NCI-H226 (cell line): ENCODE data around the gene KCNE4.
"Not testable (repeated sequence)": the region's sequence is repeated elsewhere in the genome, so short reads cannot be mapped to it uniquely, and the experiment has no call there.

Experiments
- DNase-seq: peaks from one replicate; pipeline ENCODE4 v3.0.0-alpha.2; 2015

Gene KCNE4

DNA sequence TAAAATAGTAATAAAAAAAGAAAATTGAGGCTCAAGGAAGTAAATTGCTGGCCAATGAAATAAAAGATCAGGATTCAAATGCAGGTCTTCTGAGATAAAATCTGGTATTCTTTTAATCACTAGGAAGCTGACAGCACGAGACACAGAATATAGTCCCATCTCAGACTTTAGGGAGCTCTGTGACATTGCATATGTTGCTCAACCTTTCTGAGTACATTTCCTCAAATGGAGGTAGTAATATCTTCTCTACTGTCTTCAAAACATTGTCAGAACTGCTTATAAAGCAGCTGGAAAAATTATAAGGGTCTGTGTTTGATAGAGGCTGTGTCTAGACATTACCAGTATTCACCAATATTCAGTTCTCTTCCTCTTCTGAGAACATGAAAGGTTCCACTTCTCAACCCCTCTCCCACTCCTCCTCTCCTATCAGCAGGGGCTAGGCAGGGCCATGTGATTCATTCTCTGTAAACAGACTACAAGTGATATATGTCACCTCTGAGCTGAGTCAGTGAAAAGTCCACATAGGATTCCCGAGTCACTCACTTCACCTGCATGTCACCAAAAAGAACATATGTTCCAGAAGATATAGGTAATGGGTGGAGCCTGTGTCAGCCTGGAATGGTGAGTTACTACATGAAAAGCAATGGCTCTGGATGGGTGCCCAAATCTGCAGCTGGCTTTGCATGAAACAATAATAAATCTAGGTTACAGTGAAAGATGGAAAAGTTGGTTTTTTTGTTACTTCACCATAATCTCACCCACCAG, 7.1 kb downstream of the KCNE4 start:
- no peak for DNase-seq

DNA sequence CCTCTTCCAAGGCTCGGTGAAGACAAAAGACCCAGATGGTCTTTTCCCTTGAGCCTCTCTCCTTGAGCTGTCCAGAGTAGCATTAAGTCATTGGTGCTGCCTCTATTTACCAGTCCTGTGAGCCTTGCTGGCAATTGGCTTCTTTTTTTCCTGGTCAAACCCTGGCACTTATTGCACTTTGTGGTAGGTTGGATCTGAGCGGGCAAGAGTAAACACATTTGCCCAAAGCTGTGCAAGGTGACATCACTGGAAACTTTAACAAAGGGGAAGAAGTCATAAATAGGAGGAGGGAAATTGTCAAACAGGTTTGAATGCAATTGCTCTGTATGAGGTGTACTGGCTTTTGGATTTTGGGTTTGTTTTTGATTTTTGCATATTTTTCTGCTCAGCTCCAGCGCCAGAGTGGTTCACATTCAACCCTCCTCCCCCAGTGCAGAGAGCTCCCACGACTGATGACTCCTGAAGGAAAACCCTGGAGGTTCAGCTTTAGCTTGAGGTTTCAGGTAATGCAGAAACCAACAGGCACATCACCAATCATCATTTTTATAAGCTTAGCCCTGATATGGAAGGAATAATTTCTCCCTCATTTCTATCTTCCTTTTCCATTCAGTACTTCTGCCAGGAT, 8.3 kb downstream of the KCNE4 start:
- no peak for DNase-seq

DNA sequence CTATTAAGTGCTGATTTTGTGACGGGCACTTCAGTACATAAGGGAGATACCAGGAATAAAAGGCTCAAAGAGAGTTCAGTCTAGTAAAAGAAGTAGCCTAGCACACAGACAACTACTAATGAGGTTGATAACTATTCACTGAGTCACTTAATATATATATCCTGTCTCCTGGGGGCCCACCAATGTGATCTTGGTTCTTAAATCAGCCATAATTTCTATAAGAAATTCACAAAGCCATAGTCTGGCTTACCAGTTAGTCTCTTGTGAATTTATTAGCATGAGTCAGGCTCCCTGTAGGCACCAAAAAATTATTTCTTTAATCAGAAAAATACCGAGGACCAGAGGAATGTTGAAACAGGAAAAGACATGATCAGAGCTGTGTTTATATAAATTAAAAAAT, 10.4 kb downstream of the KCNE4 start:
- DNase-seq = no peak

DNA sequence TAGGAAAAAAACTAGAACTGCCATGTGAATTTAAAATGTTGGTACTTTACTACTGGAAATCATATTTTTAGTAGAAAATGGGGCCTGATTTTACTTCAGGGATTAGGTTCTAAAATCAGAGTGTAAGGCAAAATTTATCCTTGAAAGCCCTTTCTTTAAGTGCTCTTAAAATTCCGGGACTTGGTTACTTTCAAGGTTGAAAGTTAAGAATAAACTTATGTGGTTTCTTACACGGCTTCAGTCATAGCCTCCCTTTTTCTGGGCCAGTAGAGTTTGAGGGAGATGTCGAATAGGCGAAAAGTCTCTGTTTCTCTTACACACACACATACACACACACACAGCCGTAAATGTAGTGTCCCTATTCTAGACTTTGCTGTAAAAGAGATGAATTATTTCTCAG, 13.1 kb downstream of the KCNE4 start:
- DNase-seq = no peak

DNA sequence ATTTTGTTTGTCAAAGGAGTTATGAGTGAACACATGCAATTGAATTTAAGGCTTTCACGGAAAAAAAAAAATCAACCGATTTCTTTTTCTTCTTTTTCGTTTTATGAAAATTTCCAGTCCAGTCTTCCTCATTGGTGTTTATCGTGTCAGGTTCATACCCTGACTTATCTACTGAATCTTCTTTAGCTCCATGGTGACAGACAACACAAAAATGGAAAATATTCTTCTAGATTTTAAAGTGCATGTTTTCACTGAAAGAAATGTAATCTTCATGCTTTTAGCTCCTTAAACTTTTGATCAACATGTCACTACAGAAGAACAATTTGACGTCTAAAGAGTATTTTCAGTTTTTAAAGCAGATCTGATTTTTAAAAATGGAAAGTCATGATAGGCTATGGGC, 14.7 kb downstream of the KCNE4 start:
- DNase-seq = no peak

DNA sequence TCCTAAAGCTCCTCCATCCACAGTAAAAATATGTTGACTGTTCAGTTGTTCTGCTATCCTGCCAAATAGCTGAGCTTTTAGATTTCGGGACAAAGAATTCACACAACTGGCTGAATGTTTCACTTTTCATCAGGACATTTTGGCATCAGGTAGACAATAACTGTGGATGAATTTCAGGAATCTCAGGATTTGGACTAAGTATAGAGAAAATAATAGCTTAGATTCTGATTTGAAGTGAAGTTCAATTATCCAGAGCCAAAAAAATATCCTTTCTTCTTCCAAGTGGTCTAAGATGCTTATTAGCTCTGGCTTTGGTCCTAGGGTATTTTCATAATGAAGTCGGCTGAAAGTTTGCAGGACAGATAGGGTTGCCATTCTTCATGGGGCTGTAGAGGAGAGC, 16.1 kb downstream of the KCNE4 start:
- DNase-seq = no peak

DNA sequence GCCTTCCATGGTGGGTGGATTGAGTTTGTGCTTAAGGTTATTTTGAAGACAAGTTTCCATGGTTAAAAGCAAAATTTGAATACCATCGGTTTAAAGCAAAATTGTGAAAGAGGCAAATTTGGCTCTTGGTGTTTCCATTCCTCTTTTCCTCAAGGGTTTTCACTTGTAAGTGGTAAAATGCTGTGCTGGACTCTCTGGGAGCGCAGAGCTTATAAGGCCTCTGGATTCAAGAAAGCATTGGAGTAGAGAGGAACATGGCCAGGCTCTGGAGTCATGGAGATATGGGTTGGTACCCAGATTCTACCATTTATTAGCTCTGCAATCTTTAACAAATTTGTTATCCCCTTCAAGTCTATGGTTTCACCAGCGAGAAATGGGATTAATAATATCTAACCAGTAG, 17.5 kb downstream of the KCNE4 start:
- no peak for DNase-seq

DNA sequence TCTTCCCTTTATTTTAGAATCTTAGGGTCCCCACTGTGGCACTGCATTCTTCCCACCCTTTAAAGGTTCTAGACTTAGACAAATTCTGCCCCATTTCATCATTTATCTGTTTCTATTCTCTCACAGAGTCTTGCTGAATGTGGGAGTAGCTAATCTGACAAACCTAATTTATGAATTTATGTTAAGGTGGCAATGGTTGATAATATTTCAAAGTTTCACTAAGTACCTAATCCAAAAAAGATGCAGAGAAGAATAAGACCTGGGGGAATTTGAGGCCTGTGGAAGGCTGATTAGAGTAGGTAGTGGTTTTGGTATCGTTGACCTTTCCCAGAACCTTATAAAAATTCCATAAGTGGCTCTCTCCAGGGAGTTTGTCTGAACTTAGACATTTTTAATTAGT, 18.0 kb downstream of the KCNE4 start:
- no peak for DNase-seq

DNA sequence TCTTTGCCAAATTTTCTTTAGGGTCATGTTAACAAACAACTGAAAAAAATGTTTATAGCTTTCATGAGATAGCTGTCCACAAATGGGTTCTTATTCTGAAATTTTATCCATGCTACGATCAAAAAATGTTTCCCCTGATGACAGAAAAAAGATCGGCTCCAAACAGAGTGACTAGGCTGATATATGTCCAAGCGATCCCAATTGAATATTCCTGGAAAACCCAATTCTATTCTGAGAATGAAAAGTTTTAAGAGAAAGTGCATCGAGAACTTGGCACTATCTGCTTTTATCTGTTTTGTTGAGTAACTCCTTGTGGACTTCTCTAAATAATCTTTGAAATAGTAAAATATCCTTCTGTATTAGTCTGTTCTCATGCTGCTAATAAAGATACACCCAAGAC, 19.1 kb downstream of the KCNE4 start:
- no peak for DNase-seq

DNA sequence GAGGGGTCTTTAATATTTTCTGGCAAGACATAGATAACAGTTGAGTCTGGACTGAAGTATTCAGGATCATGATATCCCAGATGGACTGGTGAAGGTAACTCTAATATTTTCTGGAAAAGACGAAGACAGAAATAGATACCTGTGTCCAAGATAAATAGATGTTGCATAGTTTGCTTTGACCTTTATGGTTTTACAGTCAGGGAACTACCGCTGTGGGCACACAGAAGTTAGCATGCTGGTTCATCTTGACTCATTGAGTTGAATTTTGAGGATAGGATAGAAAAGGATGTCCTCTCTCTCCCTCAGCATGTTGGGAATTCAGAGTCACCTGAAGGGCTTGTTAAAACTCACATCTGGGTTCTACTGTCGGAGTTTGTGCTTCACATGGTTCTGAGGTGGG, 20.8 kb downstream of the KCNE4 start:
- DNase-seq = no peak

DNA sequence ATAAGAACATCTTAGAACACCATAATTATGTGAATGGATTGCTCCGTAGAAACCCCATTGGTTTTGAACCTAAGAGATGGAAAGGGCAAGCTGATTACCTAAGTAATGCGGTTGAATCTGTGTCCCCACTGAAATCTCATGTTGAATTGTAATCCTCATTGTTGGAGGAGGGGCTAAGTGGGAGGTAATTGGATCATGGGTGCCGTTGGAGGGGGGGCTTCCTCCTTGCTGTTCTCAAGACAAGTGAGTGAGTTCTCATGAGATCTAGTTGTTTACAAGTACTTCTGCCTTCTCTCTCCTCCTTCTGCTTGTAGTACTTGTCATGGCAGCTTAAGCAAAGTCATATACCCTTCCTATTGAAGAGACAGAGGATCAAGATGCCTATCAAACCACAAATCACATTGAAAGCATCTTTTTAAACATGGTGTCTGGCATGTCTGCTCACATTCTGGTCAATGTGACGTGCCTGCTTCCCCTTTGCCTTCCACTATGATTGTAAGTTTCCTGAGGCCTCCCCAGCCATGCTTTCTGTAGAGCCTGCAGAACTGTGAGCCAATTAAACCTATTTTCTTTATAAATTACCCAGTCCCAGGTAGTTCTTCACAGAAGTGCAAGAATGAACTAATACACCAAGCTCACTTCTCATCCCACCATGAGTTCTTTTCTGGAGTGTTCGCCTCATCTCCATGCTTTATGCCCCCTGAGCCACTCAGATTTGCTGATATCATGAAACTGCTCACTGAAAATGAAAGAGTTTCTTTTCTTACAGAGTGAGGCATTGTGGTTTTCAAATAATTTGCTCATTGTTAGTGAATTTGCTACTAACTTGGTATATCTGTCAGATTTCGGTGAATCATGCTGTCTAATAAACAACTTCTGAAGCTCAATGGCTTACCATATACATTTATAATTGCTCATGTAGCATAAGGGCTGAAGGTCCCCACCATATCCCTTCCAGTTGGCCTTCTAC, 23.6 kb downstream of the KCNE4 start:
- DNase-seq = no peak

DNA sequence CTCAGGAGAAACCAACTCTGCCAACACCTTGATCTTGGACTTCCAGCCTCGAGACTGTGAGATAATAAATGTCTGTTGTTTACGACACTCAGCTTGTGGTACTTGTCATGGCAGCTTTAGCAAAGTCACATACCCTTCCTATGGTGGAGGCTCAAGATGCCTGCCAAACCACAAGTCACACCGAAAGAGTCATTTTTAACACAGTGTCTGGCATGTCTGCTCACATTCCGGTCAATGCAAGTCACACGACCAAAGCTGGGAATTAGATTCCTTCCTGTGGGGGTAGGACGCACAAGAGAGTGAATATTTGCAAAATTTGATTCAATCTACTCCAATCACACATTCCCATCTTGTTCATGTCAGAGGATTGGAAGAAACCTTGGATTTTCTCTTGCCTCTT, 24.6 kb downstream of the KCNE4 start:
- DNase-seq = no peak

DNA sequence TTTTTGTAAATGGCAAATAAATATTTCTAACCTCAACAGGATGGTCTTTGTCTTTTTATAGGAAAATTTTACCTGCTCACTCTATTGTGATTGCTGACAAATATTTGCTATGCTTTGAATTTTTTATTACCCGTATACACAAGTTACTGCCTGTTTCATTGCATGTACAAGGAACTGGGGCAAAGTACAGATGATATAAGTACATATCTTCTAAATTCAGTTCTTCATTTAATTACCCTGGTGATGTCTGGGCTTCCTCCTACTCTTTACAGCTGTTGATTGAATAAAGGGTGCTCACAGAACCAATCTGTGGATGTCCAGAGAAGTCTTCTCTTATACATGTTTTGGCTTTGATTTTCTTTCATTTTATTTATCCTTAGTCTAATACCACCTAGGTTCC, 26.5 kb downstream of the KCNE4 start:
- DNase-seq = no peak

DNA sequence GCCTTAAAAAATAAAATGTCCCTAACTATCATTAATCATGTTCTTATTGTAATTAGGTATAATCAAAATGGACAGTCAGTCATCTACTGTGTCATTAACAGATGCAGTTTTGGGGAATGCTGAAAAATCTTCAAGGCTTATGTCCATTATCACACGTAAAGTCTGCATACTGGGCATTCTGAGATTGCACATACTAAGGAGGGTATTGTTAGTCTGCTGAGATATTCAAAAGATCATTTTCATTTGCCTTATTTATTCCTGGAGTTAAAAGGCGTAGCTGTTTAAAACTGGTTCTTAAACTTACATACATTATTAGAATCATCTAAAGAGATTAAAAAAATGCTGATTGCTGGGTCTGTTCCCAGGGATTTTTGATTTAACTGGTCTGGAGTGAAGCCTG, 27.4 kb downstream of the KCNE4 start:
- DNase-seq = no peak

DNA sequence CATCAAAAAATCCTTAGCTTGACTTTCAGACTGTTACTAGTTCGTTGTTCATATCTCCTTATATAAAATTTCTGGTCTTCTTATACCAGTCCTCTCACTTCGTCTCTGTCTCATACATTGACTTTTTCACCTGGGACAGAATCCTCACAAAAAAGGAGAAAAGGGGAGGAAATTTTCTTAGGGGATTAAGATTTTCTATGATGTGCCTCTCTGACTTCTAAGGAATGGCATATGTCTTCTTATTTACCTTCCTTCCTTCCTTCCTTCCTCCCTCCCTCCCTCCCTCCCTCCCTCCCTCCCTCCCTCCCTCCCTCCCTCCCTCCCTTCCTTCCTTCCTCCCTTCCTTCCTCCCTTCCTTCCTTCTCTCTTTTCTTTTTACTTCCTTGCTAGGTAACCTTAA, 27.9 kb downstream of the KCNE4 start:
- no peak for DNase-seq

DNA sequence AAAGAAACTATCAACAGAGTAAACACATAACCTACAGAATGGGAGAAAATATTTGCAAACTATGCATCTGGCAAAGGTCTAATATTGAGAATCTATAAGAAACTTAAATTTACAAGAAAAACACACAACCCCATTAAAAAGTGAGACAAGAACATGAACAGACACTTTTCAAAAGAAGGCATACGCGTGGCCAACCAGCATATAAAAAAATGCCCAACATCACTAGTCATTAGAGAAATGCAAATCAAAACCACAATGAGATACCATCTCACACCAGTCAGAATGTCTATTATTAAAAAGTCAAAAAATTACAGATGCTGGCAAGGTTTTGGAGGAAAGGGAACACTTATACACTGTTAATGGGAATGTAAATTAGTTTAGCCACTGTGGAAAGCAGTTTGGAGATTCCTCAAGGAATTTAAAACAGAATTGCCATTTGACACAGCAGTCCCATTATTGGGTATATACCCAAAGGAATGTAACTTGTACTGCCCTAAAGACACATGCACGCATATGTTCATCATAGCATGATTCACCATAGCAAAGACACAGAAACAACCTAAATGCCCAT, 28.9 kb downstream of the KCNE4 start:
- DNase-seq = not testable (repeated sequence)

DNA sequence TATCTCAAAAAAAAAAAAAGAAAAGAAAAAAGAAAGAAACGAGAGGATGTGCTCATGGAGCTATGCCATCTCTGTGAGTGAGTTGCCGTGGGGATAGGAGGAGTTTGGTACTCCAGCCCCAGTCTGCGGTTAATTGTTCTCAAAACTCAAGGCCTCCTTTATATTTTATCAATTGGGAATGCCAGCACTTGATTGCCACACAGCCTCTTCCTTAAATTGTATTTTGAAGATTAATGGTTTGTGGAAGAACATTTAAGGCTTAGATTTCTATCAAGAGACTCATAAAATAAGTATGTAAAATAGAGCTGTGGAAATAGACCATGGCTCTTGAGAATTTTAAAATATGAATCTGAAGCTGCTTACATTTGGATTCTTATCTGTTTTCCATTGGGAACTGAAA, 29.8 kb downstream of the KCNE4 start:
- no peak for DNase-seq

DNA sequence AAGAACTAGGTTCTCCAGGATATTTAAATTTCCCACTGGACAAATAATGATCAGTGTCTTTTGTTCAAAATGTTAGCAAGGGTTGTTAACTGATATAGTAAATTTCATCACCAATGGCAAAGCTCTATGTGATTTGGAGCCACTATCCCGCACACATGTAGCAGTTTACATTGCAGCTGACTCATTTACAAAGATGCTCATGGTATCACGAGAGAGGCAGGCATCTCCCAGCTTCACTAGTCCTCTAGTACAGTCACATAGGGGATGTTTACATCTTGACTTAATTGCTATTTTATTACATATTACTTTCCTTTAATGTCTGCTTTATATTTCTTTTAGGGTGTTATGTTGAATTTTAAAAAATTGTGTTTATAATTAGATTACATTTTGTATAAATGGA, 30.7 kb downstream of the KCNE4 start:
- no peak for DNase-seq

DNA sequence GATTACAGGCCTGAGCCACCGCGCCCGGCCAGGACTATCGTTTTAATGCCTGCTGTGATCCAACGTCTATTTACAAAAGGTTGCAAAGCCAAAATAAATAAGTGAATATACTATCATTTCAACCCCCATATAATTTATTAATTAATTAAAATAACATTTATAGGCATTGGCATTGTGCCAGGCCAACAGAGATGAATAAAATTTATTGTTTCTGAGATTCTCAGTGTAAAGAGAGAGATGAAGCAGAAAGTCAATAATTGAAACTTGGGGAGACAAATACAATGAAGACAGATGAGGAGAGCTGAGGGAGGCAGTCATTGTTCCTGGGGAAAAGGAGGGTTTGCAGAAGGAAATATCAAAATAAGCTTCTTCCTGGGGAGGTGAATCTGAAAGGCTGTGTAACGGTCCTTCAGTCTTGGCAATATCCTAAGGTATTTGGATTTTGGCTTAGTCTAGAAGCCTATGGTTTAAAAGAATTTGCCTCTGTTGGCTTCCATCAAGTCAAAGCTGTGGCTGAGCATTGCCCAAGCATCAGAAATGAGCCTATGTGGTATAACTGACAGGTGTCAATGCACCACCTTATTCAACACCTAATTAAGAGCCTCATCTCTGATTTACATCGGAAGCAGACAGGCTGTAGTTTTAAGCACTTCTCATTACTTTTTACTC, 31.5 kb downstream of the KCNE4 start:
- DNase-seq = no peak

DNA sequence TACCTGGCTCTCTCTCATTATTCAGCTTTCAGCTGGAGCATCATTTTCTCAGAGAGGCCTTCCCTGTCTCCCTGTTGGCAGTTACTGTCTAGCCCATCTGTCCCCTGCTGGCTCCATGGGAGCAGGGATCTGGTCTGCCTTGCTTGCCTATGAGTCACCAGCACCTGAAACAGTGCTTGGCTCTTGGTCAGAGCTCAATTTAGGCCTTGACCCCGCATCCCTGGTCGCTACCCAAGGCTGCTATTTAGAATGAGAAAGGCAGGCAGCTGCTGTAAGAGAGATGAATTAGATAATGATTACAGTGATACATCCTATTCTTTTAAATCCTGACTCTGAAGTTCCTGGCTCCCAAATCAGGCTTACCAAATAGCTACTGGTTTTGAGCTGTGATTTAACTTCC, 32.9 kb downstream of the KCNE4 start:
- no peak for DNase-seq

DNA sequence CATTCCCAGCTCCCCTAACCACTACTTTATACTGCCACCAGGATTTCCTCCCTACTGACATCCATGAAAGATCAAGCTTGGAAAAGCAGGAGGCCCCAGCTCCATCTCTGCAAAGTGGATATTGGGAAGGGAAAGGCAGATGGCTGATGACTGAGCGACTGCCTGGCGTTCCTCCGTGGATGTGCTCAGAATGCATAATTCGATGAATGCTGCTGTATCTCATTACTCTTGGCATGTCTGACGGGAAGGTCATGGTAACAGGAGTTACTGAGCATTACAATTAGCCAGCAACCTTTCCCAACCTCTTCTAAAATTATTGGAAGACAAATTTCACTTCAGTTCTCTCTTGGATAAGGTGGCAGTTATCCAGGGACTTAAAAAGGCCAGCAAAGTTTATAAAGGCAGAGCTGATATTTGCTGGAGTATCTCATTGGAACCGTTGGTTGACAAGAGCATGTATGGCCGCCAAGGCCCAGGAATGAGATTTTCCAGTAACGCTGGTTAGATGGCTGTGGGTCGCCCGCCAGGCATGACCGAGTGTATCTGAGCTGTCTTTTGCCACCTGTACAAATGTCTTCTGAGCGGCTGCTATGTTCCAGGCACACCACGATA, 34.5 kb downstream of the KCNE4 start:
- DNase-seq = no peak

DNA sequence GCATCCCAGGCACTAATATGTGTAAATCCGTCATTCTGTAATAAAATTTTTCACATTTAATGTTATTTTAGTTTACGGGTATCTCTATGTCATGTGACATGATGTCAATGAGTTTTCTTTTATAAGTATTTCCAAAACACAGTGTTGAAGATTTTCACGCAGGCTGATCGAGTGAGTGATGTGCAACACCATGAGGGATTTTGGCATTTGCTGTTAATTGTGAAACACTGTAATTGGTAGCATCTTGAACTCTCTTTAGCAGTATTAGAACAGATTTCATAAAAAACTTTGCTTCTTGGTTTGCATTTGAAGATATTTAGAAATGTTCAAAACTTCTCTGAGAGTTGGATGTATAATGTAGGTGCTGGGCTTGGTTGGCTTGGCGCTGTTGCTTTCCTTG, 35.5 kb downstream of the KCNE4 start:
- no peak for DNase-seq
